ENCODE results near the gene TMEM167A. TPM values are rescaled to one million over a fixed set of nuclear protein-coding genes. Genes with fewer than 3 reads are reported as not detected.

TMEM167A gene
- total RNA-seq, 1 donor from 2014 or later: 67.7 TPM

GRCh38 chr5:83035373-83036100 is 41.7 kb downstream of the TMEM167A start:
- DNase-seq (ENCODE audit: low read depth): no peak

DNA sequence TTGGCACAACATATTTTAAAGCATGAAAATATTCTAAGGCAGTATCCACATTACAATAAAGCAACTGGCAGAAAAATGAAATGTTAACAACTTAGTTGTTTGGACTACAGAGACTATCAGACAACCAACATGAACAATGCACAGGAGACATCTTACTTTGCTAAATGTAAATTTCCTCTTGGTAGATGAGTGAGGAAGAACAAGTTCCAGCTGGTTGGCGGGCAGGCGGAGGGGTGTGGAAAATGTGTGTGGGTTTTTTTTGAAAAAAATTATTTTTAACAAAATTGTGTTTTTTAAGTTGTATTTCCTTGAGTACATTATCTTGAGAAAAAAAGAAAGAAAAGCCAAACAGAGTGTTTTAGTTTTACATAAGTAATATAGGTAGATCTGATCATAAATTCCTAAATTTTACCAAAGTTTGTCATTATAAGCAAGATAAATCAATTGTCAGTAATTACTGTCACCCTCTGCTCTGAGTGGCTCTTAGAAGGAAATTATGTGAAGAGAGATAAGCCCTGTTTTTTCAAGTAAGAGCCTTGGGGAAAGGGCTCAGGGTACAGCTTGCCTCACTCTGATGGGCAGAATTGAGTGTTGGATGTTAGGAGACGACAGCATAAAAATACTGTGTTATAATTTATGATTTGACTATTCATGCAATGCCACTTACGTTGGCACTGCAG is 42.5 kb downstream of the TMEM167A start:
- no peak for DNase-seq (ENCODE audit: low read depth)

DNA sequence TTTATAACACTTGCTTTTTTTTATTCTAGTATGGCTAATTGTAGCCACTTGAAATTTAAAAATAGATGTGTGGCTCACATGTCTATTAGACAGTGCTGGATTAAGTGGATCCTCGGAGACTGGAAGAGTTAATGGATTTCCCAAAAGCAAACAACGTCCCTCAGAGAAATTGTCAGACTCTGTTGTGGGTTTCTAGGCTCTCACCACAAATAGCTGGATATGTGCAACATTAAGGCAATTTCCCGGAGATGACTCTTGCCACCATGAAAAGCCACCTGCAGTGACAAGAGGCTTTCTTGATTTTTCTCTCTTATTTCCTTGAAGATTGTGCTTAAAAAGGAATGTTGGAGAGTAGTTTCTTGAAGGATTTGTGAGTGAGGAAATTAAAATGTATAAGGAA is 43.2 kb downstream of the TMEM167A start:
- DNase-seq (ENCODE audit: low read depth): no peak

DNA sequence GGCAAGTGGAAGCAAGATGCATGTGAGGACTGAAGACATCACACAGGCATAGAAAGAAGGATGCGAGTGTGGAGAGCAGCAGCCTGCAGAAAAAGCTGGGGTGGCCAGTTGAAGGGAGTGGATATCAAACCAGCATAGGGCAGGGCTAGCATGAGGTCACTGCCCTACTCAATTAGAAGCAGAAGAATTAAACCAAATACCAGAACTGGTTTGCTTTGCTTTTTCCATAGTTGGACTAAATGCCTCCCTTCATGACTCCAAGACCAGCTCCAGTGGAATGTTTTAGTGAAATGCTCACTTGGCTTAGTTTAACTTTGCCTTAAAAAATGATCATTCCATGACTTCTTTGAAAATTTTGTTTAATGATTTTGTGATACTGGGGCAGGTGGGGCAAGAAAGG is 45.8 kb downstream of the TMEM167A start:
- DNase-seq (ENCODE audit: low read depth): no peak

- DNase-seq (ENCODE audit: low read depth): peak; percentile 95
These were observed 47.3 kb downstream of the TMEM167A start for GRCh38 chr5:83029912-83030311.

DNA sequence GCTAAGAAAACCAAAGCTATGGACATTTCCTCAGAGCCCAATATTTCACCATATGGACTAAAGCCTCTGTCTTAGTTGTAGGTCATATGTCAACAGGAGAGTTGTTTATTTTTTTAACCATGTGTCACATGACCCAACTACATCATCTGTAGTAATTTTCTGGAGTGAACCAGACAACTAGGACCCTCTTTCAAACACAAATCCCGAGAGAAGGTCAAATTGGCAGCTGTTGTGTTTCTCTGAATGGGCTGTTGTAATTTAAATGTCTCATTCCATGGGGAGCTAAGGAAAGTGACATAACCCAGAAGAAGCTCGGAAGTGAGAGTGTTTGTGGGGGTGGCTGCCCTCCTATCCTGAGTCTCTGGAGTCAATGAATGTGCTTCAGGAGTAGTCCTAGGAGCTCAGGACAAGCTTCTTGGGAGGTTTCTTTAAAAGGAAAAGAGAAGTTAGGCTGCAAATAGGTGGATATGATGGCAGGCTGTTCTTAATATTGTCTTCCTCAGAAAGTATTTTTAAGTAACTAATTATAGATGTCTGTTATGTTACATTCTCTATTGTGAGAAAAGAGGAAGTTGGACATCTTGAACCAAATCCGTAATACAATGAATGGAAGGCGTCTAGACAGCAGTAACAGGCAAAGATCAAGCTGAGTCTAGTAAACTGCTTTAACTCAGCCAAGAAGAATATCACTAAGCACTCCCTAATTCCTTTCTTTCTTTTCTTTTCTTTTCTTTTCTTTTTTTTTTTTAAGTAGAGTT is 50.1 kb downstream of the TMEM167A start:
- DNase-seq (ENCODE audit: low read depth): no peak

- peak; percentile 38 for DNase-seq (ENCODE audit: low read depth)
These were observed 50.7 kb downstream of the TMEM167A start for GRCh38 chr5:83026516-83026915.

DNA sequence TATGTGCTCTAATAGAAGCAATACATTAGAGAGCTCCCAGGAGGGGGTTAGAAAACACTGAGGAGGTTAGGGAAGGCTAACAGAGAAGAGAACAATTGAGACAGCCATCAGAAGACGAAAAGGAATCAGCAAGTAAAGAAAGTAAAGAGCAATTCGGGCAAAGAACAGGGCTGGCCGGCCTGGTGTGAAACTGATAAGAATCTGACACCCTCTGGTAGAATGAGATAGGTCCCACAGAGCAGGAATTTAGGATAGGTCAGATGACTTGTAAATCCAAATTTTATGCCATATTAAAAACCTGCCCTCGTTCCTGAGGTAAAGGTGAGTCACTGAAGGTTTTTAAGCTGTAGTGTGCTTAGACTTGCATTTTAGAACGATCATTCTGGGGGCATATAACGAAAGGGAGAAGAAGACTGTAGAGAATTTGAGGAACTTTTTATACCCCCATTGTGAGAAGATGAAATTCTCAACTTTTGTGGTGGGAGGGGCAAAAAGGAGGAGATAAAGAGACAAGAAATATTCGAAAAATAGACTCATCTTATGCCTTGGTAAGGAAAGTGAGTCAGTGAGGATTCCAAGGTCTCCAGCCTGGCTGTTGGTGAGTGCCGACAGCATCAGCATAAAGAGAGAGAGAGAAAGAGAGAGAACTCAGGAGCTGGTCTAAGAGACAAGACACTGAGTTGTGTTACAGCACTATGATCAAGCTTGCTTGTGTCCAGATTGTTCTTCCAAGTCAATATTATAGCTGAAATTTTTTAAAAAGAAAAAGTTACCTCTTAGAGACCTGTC is 51.3 kb downstream of the TMEM167A start:
- DNase-seq (ENCODE audit: low read depth): no peak

- no peak for DNase-seq (ENCODE audit: low read depth)
These were observed 54.9 kb downstream of the TMEM167A start for GRCh38 chr5:83022334-83022733.

DNA sequence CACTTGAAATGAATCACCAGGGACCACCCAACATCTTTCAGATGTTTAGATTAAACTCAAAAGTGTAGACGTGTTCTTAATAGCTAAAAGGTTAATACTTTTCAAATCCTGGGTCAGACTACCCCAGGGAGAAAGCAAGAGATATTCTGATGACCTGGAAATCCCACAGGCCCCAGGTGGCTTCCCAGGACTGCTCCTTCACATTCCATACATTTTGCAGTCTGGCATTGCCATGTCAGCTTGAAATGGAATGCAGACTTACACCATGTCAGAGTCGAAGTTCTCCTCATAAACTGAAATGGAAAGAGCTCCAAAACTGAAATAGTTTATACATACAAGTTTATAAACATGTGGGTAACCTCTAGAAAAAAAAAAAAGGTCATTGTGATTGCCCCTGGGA is 61.5 kb downstream of the TMEM167A start:
- peak; percentile 33 for DNase-seq (ENCODE audit: low read depth)

GRCh38 chr5:83011985-83012384 is 65.2 kb downstream of the TMEM167A start:
- DNase-seq (ENCODE audit: low read depth): no peak

DNA sequence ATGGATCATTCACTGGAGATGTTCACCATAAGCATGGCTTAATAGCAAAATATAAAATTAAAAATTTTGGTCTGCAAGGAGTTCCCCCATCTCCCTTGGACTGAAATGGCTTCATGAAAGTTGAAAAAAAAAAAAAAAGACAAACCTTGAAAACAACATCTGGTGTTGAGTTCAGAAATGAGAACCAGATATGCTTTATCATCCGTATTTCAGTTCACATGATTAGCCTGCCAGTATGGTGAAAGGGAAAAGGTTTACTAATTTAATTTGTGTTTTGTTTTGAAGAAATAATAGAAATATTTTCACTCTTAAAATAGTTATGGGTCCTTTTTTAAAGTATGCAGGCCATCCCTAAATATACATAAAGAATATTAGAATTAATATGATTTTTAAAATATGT is 67.8 kb downstream of the TMEM167A start:
- no peak for DNase-seq (ENCODE audit: low read depth)

- no peak for DNase-seq (ENCODE audit: low read depth)
These were observed 69.4 kb downstream of the TMEM167A start for GRCh38 chr5:83007755-83008154.

- no peak for DNase-seq (ENCODE audit: low read depth)
These were observed 70.4 kb downstream of the TMEM167A start for GRCh38 chr5:83006683-83007283.

DNA sequence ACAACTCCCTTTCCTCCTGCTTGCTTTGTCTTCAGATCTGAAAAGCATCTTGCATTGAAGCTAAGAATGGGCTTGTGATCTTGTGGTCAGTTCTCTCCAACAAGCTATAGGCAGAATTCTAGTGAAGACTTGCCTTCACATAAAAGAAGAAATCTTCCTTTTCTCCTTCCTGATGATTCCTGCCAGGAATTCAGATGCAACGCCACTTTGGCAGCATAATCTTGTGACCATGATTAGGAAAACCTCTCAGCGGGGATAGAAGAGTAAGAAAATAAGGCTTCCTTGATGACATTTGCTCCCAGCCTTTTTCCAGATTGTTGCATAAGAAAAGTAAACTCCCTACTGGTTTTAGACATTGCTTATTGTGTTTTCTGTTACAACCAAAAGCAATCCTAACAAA is 73.4 kb downstream of the TMEM167A start:
- DNase-seq (ENCODE audit: low read depth): no peak

Other genes with a start within 250 kb of the TMEM167A start
- 12.3 and 17.9 TPM in 2 replicates for gene XRCC4, start 153 bp upstream of the TMEM167A start, total RNA-seq